ENCODE measurements around the gene ERVW-1.
"Not testable (repeated sequence)": the region's sequence is repeated elsewhere in the genome, so short reads cannot be mapped to it uniquely, and the experiment has no call there.

The ERVW-1 gene

DNA sequence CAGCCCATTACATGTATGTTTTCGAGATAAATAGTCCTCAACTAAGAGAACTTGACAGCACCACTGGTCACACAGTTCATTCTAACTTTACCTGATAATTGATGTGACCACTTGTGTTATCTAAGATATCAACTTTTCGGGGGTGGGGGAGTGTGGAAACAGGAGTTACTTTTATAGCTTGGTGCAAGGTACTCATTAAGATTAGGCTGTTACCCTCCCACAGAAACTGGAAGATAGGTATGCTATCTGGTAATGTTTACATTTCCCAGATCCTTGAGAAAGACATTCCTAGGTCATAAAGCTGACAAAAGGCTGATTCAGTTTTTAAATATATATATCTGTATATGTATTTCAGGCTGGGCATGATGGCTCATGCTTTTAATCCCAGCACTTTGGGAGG, 11.1 kb downstream of the ERVW-1 start:
- DNase-seq, result no peak

DNA sequence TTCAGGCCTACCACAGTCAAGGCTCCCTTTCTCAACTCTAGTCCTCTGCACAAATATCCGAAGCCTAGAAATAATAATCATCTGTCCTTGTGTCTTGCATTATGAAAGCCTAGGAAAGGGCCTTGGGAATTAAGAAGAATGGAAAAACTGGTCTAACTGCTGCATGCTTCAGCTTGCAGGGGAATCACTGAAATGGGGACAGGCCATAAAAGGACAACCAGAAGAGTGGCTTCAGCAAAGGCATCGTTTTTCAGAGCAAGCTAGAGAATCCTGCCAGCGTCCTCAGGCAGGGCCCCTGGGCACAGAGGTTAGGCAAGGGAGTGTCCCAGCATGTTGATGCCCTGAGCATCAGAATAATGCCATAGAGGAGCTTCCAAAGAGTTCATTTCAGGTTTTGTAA, 13.2 kb downstream of the ERVW-1 start:
- DNase-seq, result no peak

DNA sequence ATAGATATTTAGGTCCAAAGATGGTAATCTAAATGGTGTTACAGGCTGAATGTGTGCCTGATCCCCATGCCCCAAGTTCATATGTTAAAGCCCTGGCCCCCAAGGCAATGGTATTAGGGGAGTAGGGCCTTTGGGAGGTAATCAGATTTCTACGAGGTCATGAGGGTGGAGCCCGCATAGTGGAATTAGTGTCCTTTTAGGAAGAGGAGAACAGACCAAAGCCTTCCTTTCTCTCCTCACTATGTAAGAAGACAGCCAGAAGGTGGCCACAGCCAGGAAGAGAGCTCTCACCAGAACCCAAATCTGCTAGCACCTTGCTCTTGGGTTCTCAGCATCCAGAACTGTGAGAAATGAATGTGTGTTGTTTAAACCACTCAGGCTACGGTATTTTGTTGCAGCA, 15.2 kb downstream of the ERVW-1 start:
- DNase-seq, result no peak

DNA sequence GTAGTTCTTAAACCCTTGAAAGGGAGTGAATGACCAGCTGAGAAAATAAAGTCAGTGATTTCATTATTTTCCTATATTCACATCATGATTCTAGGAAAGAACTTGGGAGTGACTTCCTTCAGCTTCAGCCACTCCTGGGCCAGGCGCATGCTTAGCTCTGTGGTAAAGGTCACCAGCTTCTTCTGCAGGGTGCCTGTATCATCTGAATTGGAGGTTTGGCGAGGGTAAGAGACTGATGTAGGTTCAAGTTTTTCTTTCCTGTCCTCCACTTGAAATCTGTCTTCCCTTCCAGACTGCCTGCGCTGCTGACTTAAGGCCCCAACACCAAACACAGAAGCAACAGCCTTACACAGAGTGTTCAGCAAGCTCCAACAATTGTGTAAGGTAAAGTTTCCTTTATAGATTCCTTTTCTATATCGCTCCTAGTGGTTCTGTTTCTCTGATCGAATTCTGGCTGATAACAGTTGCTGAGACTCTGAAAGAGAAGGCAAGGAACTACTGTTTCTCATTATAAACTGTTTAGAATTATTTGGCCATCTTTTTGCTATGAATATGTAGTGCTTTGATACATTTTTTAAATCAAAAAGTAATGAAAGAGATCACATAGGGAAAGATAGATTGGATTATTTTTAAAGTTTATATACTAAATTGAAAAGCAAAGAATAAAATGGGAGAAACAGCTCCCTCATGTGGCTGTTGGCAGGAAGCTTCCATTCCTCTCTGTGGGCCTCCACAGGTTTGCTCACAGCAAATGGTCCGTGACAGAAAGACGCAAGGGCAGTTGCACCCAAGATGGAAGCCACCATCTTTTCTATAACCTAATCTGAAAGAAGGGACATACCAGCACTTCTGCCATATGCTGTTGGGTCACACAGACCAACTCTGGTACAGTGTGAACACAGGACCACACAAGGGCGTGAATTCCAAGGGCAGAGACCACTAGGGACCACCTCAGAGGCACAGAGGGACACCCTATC, 16.4 kb downstream of the ERVW-1 start:
- peak; percentile 41 for DNase-seq

DNA sequence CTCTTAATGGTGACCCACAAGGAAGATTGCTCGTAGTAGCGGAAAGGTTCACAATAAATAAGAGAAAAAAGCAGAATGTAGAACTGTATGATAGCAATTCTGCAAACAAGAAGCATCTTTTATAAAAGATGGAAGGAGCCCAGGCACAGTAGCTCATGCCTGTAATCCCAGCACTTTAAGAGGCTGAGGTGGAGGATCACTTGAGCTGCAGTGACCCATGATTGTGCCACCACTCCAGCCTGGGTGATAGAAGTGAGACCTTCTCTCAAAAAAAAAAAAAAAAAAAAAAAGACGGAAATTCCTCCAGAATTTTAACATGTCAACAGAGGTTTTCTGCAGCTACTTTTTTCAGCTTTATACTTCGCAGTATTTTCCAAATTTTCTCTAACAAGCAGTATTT, 17.2 kb downstream of the ERVW-1 start:
- DNase-seq, result no peak

DNA sequence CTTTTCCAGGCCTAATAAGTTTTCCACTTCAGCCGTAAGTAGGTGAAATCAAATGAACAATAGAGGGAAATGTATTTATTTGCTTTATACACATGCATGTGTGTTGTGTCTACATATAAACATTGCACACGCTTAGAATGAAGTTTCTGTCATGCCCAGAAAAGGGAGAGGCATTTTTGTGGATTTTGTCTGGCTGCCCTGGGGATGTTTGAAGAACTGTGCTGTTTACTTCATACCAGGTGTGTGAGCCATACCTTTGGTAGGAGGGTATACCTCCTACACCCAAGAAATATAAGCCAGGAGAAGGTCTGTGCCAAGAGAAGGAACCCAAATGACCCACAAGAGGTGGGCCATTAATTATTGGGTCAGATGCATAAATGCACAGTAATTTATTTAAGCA, 17.6 kb downstream of the ERVW-1 start:
- no peak for DNase-seq

DNA sequence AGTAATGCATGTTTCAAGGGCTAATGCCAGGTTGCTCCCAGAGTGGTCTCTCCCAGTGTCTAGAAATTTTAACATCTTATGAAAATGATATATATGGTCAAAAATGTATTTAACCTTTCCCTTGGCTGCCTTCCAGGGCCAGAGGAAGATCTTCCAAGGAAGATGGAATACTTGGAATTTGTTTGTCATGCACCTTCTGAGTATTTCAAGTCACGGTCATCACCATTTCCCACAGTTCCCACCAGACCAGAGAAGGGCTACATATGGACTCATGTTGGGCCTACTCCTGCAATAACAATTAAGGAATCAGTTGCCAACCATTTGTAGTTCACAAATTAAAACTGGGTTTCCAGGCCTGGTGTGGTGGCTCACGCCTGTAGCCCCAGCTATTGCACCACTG, 21.5 kb downstream of the ERVW-1 start:
- DNase-seq, result no peak

DNA sequence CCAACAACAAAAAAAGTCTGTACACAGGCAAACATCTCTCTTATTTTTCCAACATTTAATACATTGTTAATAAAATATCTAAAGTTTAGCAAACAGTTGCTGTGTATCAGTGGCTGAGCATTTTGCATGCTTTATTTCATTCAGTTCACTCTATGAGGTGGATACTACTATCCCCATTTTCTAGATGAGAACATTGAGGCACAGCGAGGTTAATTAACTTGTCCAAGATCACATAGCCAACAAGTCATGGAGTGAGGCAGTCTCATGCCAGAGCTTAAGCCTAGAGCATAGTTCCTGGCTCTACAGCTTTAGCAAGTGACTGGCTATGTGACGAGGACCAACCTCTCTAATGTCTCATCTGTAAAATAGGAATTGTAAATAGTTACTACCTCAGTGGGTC, 26.1 kb downstream of the ERVW-1 start:
- no peak for DNase-seq

DNA sequence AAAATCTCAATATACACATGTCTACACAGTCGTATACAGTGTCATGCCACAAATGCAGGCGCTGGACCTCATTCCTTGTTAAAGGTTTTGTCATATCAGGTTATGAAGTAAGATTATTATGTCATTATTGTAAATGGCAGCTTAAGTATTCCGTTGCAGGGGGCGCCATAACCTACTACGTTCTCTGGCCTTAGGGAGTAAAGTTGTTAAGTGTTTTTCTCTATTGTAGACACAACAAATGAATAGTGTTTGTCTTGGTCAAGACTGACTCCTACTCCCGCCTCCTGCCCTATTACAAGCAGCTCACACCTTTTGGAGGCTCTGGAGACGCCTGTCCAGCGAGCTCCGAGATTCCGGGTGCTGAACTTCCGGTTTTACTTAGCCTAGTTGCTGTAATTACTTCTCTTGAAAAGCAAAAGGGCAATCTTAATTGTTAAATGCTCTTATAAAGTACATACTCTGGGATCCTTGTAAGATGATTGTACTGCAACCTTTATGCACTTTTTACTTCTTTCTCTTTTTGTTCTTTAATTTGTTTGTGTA, 29.5 kb downstream of the ERVW-1 start:
- DNase-seq, result peak; percentile 22

DNA sequence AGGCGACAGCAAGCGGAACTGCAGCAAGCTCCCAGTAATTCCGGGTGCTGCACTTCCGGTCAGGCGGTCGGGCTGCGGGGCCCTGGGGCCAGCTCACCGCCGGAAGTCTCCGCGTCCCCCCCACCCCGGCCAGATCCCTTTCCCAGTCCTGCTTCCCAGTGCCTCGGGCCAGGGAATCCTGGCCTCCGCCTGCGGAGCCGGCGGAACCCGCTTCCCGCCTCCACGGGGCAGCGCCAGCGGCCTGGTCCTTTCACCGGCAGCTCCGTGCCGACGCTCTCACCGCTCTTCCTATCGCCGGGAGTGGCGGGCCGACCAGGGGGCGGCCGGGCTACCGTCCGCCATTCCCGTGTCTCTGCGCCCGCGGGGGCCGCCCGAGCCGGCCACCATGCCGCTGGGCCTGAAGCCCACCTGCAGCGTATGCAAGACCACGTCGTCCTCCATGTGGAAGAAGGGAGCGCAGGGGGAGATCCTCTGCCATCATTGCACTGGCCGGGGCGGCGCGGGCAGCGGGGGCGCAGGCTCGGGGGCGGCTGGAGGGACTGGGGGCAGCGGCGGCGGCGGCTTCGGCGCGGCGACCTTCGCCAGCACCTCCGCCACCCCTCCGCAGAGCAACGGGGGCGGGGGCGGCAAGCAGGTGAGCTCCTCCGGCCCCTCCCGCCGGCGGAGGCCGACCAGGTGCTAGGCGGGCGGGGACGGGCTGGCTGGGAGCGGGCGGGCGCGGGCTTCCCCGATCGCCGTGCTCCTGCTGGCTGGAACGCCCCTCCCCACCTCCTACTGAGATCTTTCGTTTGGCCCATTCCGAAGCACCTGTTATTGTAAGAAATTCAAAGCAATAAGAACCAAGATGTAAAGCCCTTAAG, 30.2 kb downstream of the ERVW-1 start, which contains the start of gene GATAD1:
Gene GATAD1 (plus strand): TSS at position 138 of the 860 bp plus-strand sequence. CDS start 248 bp downstream, at position 386.
- peak; percentile 85 for DNase-seq

DNA sequence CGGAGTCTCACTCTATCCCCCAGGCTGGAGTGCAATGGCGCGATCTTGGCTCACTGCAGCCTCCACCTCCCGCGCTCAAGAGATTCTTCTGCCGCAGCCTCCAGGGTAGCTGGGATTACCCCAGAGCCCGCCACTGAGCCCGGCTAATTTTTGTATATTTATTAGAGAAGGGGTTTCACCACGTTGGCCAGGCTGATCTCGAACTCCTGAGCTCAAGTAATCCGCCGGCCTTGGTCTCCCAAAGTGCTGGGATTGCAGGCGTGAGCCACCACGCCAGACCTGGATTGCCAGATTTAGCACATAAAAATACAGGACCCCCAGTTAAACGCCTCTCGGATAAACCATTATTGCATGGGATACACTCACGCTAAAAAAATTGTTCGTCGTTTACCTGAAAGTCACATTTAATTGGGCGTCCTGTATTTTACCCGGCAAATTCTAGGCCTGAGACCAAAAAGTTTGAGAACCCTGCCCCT, 30.8 kb downstream of the ERVW-1 start:
- DNase-seq, result no peak

DNA sequence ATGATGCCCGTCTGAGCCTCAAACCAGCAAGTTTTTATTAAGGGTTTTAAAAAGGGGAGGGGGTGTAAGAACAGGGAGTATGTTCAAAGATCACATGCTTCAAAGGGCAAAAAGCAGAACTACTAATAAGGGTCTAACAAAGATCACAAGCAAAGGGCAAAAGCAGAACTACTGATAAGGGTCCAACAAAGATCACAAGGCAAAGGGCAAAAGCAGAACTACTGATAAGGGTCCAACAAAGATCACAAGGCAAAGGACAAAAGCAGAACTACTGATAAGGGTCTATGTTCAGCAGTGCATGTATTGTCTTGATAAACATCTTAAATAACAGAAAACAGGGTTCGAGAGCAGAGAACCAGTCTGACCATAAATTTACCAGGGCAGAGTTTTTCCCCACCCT, 35.0 kb downstream of the ERVW-1 start:
- not testable (repeated sequence) for DNase-seq

DNA sequence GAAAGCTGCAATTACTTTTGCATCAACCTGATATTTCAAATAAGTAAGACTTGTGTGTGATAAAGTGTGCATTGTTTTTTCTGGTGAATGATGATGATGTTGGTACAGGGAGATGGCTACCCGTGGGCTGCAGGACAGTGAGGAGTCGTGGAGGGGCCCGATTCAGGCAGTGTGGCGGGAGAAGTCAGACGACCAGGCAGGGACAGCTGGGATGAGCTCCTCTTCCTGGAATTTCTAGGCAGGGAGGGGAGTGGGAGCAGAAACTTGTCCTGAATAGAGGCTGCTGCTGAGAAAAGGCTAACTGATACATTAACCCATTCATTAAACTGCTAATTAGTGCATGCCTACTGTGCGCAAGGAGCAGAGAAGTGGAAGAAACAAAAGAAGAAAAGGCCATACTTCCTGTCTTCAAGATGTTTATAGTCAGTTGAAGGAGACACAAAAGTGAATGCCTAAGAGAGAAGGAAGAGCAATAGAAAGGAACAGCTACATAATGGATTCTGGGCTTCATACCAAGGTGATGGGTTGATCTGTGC, 39.7 kb downstream of the ERVW-1 start:
- DNase-seq, result no peak

DNA sequence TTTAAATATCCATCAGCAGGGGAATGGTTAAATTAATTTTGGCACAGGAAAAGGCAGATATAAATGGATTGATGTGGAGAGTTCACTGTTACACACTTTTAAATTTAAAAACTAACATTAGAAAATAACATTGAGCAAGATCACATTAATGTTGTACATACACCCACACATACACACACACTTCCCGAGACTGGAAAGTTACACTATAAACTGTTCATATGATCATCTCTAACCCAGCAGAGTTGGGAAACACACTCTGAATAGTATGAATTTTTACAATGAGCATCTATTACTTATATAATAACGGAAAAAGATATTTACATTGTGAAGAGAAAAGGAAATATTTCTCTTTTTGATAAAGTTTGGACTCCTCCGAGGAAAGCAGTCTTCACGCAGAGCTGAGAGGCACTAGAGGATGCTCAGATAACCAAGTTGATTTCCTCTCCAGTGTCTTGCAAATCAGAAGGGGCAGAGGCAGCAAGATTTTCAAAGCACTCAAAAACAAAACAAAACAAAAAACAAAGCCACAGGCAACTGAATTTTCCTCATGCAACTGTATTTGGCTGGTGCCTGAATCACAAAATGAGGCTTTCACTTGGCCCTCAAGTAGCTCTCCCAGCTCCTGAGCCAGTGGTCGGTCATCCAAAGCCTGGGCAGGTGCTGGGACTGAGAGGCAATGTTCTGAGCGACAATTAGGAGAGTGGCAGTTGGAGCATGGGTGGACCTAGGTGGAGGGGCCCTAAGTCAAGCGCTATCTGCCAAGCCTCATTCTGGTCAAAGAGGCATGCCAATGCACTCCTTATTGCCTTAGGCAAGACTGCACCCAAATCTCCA, 40.9 kb downstream of the ERVW-1 start:
- DNase-seq, result no peak

DNA sequence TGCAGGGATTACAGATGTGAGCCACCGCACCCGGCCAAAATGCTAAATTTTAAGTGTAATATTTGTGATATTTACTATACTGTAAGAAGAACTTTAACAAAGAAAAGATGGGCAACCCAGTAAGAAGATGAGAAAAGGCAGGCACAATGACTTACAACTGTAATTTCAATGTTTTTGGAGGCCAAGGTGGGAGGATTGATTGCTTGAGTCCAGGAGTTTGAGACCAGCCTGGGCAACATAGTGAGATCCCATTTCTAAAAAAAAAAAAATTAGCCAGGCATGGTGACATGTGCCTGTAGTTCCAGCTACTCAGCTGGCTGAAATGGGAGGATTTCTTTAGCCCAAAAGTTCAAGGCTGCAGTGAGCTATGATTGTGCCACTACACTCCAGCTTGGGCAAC, 42.2 kb downstream of the ERVW-1 start:
- DNase-seq, result no peak

DNA sequence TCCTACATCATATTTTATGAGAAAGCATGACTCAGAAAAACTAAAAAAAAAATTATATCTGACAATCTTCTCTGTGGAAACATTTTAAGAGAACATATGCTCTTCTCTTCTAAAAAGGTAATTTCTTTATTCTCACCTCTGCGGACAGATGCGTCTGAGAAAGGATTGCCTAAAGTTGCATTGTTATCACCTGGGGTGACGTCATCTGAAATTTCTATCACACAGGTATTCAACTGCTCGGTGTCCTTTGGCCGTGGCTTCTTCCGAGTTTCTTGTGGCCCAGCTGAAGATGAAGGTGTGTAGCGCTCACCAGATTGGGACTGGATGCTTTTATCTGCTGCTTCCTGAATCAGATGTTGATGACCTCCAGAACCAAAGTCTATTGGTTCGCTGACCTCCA, 44.7 kb downstream of the ERVW-1 start:
- DNase-seq, result no peak

DNA sequence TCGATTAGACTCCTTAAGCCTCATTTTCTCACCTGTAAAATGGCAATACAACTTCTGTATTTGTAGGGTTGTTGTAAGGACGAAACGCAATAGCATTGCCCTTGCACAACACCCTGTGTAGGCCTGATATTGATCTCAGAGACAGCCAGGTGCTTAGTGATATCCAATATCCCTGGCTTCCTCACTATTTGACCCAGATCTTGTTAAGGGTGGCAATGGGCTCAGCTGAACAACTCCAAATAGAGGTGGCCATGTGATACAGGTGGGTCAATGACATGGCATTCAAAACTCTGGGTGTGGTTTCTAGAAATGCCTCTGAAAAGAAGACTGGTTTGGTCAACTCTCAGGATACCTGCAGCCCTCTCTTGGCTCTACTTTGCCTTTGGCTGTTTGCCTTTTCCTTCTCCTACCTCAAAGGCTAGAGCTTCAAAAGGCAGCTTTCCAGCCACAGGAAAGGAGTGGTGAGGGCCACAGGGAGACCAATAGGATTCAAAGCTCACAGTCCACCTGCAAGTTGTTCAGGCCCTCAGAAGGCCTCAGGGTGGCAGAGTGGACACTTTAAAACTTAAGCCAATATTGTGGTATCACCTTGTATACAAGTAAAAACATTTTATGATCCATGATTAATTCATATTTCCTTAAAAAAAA, 45.3 kb downstream of the ERVW-1 start:
- no peak for DNase-seq

DNA sequence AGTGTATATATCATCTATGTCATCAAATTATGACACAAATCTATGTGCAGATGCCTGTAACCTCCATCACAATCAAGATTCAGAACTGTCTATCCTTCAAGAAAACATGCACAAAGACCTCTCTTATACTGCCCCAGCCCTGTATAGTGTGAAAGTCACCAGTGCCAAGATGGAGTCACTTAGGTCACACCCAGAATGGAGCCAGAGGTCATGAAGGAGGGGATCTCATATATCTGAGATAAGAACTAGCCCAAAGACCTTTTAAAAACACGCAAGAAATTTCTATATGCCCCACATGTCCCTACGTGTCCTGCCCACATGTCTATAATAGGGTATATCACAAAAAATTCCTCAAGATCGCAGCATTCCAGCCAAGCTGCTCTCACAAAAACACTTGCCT, 50.6 kb downstream of the ERVW-1 start:
- DNase-seq, result no peak

DNA sequence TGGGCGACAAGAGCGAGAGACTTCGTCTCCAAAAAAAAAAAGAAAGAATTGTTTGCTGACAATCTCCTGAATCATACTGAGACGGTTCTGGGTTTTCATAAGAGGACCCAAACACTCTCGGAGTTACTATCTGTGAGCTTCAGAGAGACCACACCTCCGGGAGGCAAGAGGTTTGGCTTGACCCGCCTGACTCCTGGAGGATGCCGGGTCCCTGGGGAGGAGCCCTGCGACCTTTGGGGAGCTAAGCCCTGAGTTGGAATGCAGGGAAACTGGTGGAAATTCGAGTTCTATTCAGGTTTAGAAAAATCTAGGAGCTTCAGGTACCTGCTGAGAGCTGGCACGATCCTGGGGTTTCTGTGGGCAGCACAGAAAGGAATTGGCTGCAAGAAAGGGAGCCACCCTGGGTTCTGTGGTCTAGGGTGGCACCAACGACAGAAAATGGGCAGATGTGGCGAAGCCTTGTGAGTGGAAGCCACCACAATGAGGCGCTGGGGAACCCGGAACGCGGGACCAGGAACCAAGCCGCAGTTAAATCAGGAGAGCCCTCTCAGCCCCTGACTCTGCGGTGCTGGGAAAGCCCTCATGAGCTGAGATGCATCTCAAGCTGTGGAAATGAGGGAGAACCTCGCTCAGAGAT, 52.3 kb downstream of the ERVW-1 start:
- no peak for DNase-seq

DNA sequence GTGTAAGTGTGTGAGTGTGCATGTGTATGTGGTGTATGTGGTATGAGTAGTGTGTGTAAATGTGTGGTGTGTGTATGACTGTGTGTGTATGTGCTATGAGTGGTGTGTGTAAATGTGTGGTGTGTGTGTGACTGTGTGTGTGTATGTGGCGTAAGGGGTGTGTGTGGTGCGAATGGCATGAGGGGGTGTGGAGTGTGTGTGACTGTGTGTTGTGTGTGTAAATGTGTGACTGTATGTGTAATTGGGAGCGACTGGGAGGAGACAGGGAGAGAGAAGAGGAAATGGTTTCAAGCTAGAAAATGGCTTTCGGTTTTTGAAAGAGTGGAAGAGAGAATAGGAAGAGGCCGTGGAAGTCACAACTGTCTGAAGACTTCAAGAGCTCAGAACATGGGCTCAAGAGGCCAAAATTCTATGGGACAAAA, 54.0 kb downstream of the ERVW-1 start:
- no peak for DNase-seq

DNA sequence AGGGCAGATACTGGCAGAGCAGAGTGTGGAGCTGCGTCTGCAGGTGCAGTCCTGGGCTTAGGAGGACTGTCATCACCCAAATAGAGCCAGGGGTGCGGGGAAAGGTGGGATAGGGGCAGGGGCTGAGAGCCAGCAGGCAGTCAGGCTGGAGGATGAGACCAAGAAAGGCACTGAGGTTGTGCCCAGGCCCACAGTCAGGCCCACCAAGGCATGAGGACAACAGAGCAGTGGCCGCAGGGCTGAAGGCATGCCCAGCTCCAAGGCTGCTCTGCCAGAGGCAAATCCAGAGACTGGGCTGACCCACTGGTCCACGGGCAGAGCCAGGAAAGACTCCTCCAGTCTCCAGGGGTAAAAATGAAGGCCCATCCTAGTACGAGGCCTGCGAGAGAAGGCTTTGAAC, 54.8 kb downstream of the ERVW-1 start:
- DNase-seq, result no peak

All from DMS 273 treated with DMSO at 0.1 percent for 48 hours (cell line).